Progenitor cell of endocrine pancreas (in vitro differentiated cells): ENCODE data around the gene SUB1. TPM values are rescaled to one million over a fixed set of nuclear protein-coding genes. Genes with fewer than 3 reads are reported as not detected.

Experiments
- DNase-seq: peaks from one replicate; pipeline ENCODE4 v3.0.0; 2021; ENCODE audit warnings: low spot score; ENCODE audit not compliant: unreplicated experiment
- H3K27ac Mint-ChIP-seq: 2 replicates; pipeline ENCODE4 v1.8.0; 2021; ENCODE audit warnings: mild to moderate bottlenecking, moderate library complexity, mixed read lengths
- H3K27me3 Mint-ChIP-seq: 2 replicates; pipeline ENCODE4 v1.8.0; 2021; ENCODE audit warnings: mixed read lengths
- H3K36me3 Mint-ChIP-seq: 2 replicates; pipeline ENCODE4 v1.8.0; 2022; ENCODE audit warnings: mixed read lengths; ENCODE audit not compliant: insufficient read depth
- H3K4me1 Mint-ChIP-seq: 2 replicates; pipeline ENCODE4 v1.8.0; 2021; ENCODE audit warnings: low read depth, mixed read lengths
- H3K4me3 Mint-ChIP-seq: 2 replicates; pipeline ENCODE4 v1.8.0; 2021; ENCODE audit warnings: low read depth, mild to moderate bottlenecking, moderate library complexity, mixed read lengths
- H3K9me3 Mint-ChIP-seq: 2 replicates; pipeline ENCODE4 v1.8.0; 2021; ENCODE audit warnings: low read depth, mixed read lengths
- total RNA-seq: library from RNA; stranded (reverse); gene quantifications from 2 replicates; pipeline ENCODE4 v1.2.1, GENCODE V29; 2021
- TF ChIP-seq, protein P1 (sequence below): fragments of 200-600 bp; sonication (generic); IDR thresholded peaks from one replicate; pipeline ENCODE4 v1.5.0; 2021; ENCODE audit warnings: antibody characterized with exemption, mild to moderate bottlenecking; ENCODE audit not compliant: unreplicated experiment

SUB1 gene
- total RNA-seq, 1 donor from 2014 or later: 211 TPM

GRCh38 chr5:32642276-32643002 lies 57.1 kb downstream of the SUB1 start:
- no peak for DNase-seq
- H3K9me3 Mint-ChIP-seq: no peaks in the 10 kb centered on the region
- H3K27ac Mint-ChIP-seq: no peak overlapping the region
- no peaks in the 10 kb centered on the region for H3K4me1 Mint-ChIP-seq
- H3K27me3 Mint-ChIP-seq: no peaks in the 10 kb centered on the region
- TF ChIP-seq, protein P1, sequence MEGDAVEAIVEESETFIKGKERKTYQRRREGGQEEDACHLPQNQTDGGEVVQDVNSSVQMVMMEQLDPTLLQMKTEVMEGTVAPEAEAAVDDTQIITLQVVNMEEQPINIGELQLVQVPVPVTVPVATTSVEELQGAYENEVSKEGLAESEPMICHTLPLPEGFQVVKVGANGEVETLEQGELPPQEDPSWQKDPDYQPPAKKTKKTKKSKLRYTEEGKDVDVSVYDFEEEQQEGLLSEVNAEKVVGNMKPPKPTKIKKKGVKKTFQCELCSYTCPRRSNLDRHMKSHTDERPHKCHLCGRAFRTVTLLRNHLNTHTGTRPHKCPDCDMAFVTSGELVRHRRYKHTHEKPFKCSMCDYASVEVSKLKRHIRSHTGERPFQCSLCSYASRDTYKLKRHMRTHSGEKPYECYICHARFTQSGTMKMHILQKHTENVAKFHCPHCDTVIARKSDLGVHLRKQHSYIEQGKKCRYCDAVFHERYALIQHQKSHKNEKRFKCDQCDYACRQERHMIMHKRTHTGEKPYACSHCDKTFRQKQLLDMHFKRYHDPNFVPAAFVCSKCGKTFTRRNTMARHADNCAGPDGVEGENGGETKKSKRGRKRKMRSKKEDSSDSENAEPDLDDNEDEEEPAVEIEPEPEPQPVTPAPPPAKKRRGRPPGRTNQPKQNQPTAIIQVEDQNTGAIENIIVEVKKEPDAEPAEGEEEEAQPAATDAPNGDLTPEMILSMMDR: no peak
- H3K36me3 Mint-ChIP-seq: no peaks in the 10 kb centered on the region
- no peak overlapping the region for H3K4me3 Mint-ChIP-seq

DNA sequence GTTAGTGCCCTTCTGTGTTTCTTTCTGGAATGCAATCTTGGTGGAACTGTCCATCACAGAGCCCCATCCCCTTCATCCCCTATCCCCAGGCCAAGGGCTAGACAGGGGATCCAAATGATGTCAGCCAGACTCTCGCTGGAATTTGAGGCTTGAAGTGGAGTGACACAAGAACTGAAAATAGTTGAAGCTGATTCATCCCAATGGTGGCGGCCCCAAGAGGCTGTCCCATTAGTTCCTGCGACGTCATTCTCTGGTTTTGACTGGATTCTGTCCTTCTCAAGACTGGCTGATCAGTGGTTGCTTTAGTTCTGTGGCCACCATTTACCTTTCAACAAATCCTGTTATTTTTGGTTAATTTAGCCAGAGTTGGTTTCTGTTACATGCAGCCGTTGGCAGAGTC lies 59.9 kb downstream of the SUB1 start:
- no peak overlapping the region for H3K27ac Mint-ChIP-seq
- no peak for DNase-seq

DNA sequence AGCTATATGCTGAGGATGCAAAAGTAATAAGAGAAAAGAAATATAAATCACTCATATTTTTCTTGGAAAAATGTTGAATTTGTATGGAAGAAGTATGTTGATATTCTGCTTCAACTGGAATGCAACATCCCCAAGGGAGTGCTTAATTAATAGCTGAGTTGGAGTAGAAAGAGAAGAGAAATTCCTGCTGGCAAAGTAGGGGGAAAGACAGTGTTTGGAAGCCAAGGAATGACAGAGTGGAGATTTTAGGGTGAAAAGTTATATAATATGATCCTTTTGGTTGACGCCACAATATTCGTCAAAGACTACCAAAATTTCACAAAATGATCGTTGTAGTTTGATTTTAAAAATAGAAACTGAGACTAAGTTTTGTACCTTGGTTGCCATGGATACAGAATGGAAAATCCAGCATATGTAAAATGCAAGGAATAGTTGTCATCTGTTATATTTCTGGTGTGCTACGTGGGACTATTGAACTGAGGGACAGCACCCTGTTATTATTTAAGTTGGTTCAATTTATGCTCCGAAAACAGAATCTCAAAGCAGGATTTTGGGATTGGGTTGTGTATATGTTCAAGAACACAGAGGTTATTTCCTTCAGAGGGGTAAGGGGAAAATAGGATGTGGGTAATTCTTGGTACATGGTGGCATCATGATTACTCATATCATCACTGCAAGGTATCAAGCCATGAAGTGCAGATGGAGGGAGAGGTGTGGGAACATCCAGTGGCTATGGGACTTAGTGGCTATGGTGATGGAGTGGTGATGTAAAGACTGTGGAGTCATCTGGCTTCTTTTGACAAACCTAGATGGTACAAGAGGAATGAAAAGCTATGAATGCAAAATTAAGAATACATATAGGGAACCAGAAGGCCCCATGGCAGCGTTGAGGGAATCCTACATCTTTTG lies 61.0 kb downstream of the SUB1 start:
- TF ChIP-seq, protein P1: no peak
- DNase-seq: no peak
- no peaks in the 10 kb centered on the region for H3K4me1 Mint-ChIP-seq
- H3K4me3 Mint-ChIP-seq: no peak overlapping the region
- no peak overlapping the region for H3K27ac Mint-ChIP-seq
- H3K27me3 Mint-ChIP-seq: no peaks in the 10 kb centered on the region
- H3K36me3 Mint-ChIP-seq: no peaks in the 10 kb centered on the region
- H3K9me3 Mint-ChIP-seq: no peaks in the 10 kb centered on the region

More for the DNA sequence above, 59.9 kb downstream of the SUB1 start:
- no peaks in the 10 kb centered on the region for H3K36me3 Mint-ChIP-seq
- TF ChIP-seq, protein P1: no peak
- no peaks in the 10 kb centered on the region for H3K27me3 Mint-ChIP-seq
- H3K9me3 Mint-ChIP-seq: no peaks in the 10 kb centered on the region
- H3K4me1 Mint-ChIP-seq: no peaks in the 10 kb centered on the region
- H3K4me3 Mint-ChIP-seq: no peak overlapping the region

GRCh38 chr5:32651088-32651487 lies 65.7 kb downstream of the SUB1 start:
- TF ChIP-seq, protein P1: no peak
- Mint-ChIP-seq H3K36me3 (no peaks in the 10 kb centered on the region), H3K4me3 (no peak overlapping the region), H3K27ac (no peak overlapping the region), H3K27me3 (no peaks in the 10 kb centered on the region), H3K4me1 (no peaks in the 10 kb centered on the region), H3K9me3 (peaks cover 10% of the 10 kb centered on the region)
- no peak for DNase-seq

DNA sequence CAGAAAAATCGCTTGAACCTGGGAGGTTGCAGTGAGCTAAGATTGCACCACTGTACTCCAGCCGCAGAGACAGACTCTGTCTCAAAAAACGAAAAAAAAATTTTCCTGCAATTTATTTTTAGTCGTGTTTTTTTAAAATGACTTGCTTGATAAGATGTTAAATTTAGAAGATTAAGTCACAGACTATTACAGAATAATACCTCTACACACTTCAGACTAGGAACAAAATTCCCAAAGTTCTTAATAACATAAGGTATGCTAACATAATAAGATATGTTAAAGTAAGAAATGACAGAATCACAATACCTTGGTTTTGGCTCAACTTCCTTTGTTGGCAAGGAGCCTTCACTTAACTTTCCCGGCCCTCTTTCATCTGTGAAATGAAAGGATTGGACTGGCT lies 66.3 kb downstream of the SUB1 start:
- no peaks in the 10 kb centered on the region for H3K27me3 Mint-ChIP-seq
- H3K4me3 Mint-ChIP-seq: no peak overlapping the region
- TF ChIP-seq, protein P1: no peak
- H3K4me1 Mint-ChIP-seq: no peaks in the 10 kb centered on the region
- no peaks in the 10 kb centered on the region for H3K36me3 Mint-ChIP-seq
- H3K9me3 Mint-ChIP-seq: peaks cover 13% of the 10 kb centered on the region
- DNase-seq: no peak
- no peak overlapping the region for H3K27ac Mint-ChIP-seq
